Epithelial cell of esophagus (primary cell): ENCODE results near the gene TMEM178B.

Experiments
- DNase-seq: peaks from one replicate; pipeline ENCODE4 v3.0.0; 2010; ENCODE audit warnings: low read depth
- H3K4me3 ChIP-seq: 2 replicates; pipeline ENCODE4 v1.5.1; 2011; ENCODE audit warnings: mild to moderate bottlenecking, low read length, control low read depth
- CTCF ChIP-seq: IDR thresholded peaks from 2 replicates; pipeline ENCODE4 v1.5.1; 2011; ENCODE audit warnings: low read depth, mild to moderate bottlenecking, low read length, control low read depth, inconsistent platforms; ENCODE audit not compliant: insufficient read depth; ENCODE audit errors: missing control alignments

The TMEM178B gene

DNA sequence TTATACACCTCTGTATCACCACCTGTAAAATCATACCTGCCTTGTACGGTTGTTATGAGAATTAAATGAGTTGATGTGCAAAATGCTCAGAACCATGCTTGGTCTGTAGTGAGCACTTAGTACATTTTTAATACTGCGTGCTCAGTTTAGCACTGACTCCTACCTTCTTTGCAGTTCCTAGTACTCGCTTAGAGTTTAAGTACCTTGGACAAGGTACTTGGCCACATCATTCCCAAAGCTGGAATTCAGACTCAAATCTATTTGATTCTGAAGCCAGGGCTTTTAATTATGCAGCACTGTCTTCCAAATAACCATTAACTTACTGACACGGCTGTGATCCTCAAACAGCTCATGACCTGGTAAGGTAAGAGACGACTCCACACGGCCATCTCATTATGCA lies 377.4 kb downstream of the TMEM178B start:
- DNase-seq = no peak
- no peak for TF ChIP-seq CTCF
- no peak overlapping the region for H3K4me3 ChIP-seq

- no peak for DNase-seq
- TF ChIP-seq CTCF = no peak
- H3K4me3 ChIP-seq = no peak overlapping the region
These were observed 379.0 kb downstream of the TMEM178B start for GRCh38 chr7:141452911-141453310.

DNA sequence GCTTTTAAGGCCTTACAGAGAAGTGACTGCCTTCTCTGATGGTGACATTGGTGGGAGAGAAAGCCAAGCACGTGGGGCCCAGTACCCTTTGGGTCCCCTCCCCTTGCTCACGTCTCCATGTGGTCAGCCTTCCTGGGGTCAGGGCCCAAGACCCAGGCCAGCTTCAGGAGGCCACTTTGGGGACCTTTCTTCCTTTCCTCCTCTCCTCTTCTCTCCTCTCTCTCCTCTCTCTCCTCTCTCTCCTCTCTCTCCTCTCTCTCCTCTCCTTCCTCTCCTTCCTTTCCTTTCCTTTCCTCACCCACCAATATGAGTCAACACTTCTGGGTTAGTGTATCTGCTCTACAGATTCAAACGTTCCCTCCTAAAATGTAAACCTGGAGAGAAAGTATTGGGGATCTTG lies 380.5 kb downstream of the TMEM178B start:
- no peak for DNase-seq
- H3K4me3 ChIP-seq = no peak overlapping the region
- TF ChIP-seq CTCF = no peak

DNA sequence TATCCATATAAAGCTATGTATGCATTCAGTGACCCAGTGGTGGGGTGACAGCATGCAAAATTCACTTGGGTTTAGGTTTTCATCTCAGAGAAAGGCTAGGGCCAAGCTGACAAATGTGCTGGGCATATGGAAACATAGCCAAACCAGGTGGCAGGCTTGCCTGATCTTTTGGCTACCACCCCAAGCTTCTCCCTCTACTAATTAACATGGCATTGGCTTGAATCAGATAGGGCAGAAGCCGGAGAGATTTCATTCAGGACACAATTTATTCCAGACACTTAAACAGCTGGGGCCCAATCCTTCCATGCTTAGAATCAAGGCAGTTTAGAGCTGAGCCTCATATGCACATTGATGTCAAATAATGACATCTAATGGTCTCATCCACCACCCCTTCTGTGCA lies 381.9 kb downstream of the TMEM178B start:
- no peak for TF ChIP-seq CTCF
- H3K4me3 ChIP-seq = no peak overlapping the region
- DNase-seq = no peak

DNA sequence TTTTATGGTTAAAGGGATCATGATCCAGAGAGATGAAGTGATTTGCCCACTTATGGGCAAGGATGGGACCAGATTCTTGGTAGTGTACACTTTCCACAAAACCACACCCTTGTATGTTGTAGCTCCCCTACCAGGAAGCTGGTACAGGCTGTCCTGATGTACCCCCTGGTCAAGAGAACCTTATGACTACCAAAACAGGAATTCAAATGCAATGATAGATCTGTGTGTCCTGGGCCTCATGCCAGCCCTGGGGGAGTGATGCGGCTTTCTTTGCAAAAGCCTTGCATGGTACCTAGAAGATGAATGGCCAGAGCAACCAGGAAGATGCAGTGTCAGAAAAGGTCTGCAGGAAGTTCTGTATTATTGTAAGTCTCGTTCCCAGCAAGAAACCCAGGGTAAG lies 382.4 kb downstream of the TMEM178B start:
- no peak for TF ChIP-seq CTCF
- DNase-seq = no peak
- no peak overlapping the region for H3K4me3 ChIP-seq

DNA sequence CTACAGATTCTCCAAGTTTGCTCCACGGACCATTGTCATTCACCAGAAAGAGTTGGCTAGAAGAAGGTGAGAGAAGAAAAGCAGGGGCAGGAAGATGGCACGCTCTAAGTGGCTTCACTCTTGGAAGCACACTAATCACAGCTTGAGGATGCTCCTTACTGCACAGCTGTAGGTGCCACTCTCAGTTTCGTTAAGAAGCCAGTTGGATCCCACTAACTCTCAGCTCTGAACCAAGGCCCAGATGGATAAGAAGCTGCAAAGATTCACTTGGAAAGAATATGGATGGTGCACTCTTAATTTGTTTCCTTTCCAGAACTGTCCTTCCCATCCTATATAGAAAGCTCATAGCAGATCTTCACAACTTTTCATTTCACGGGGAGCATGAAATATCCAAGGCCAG lies 382.8 kb downstream of the TMEM178B start:
- TF ChIP-seq CTCF = no peak
- DNase-seq = no peak
- H3K4me3 ChIP-seq = no peak overlapping the region

- TF ChIP-seq CTCF = no peak
- peak; percentile 77 for DNase-seq
- H3K4me3 ChIP-seq = no peak overlapping the region
These were observed 387.2 kb downstream of the TMEM178B start for GRCh38 chr7:141460781-141461715.
